B cell (primary cell): ENCODE results near the gene CEMIP2. TPM values are rescaled to one million over a fixed set of nuclear protein-coding genes. Genes with fewer than 3 reads are reported as not detected.

Experiments
- ATAC-seq: fragments of 200-7000 bp; cut with Tn5 transposase; one replicate; pipeline ENCODE4 v1.10.0; 2021; ENCODE audit warnings: low read depth, mild to moderate bottlenecking, moderate number of reproducible peaks, moderate library complexity
- CTCF ChIA-PET: fragments of 350-600 bp; sonication (Branson Sonifier 250); formaldehyde crosslinking; loops from one replicate; lab custom pipeline; 2021; ENCODE audit warnings: antibody characterized with exemption, inconsistent platforms; lab: Charles Lee
- POLR2A ChIA-PET: fragments of 350-600 bp; sonication (Branson Sonifier 250); formaldehyde crosslinking; loops from one replicate; lab custom pipeline; 2021; ENCODE audit warnings: antibody characterized with exemption; lab: Charles Lee
- DNase-seq: peaks from one replicate; pipeline ENCODE4 v3.0.0; 2013
- H2AFZ ChIP-seq: 2 replicates; pipeline ENCODE4 v1.6.1; 2012; ENCODE audit warnings: mild to moderate bottlenecking, low read depth, low read length; ENCODE audit not compliant: insufficient read depth, poor library complexity, severe bottlenecking
- H3K27ac ChIP-seq, 2 donors: 1 replicate in 1 of 2; 2 replicates in 1 of 2; pipeline ENCODE4 v1.5.1; 2012 to 2013; ENCODE audit warnings: low read length in 2 of 2, mild to moderate bottlenecking in 2 of 2, moderate library complexity in 1 of 2
- H3K27me3 ChIP-seq, 4 experiments: fragments of 200-600 bp in 1 of 4; sonication (generic) in 1 of 4; replicated peaks in 1 of 4; 1 replicate in 2 of 4; 2 replicates in 2 of 4; pipeline versions ENCODE4 v1.6.1 to v1.7.0; 2013 to 2016; ENCODE audit warnings: low read length in 3 of 4, mild to moderate bottlenecking in 2 of 4, mixed read lengths in 1 of 4, moderate library complexity in 1 of 4; ENCODE audit not compliant: insufficient read depth in 4 of 4, control insufficient read depth in 3 of 4; ENCODE audit errors: control extremely low read depth in 1 of 4
- H3K36me3 ChIP-seq, 2 experiments: replicated peaks in 1 of 2; 1 replicate in 1 of 2; 2 replicates in 1 of 2; pipeline versions ENCODE4 v1.6.1 to v1.7.1; 2013; ENCODE audit warnings: low read length in 1 of 2; ENCODE audit not compliant: insufficient read depth in 2 of 2, control insufficient read depth in 1 of 2; ENCODE audit errors: control extremely low read depth in 1 of 2, extremely low read depth in 1 of 2
- H3K4me1 ChIP-seq, 2 donors: fragments of 200-600 bp in 1 of 2; sonication (generic) in 1 of 2; 1 replicate in 1 of 2; 2 replicates in 1 of 2; pipeline versions ENCODE4 v1.5.1 to v1.6.1; 2013 to 2017; ENCODE audit warnings: low read length in 2 of 2; ENCODE audit not compliant: control insufficient read depth in 2 of 2, insufficient read depth in 2 of 2
- H3K4me2 ChIP-seq: replicated peaks from 2 replicates; pipeline ENCODE3; 2012; ENCODE audit warnings: mild to moderate bottlenecking, low read depth, low read length; ENCODE audit not compliant: poor library complexity, severe bottlenecking
- H3K4me3 ChIP-seq, 5 experiments: fragments of 200-600 bp in 1 of 5; sonication (generic) in 1 of 5; 1 replicate in 3 of 5; 2 replicates in 2 of 5; pipeline versions ENCODE4 v1.5.1 to v1.7.0; 2011 to 2016; ENCODE audit warnings: low read length in 4 of 5, mild to moderate bottlenecking in 4 of 5, low read depth in 2 of 5, control low read depth in 1 of 5, moderate library complexity in 1 of 5; ENCODE audit not compliant: insufficient read depth in 1 of 5; ENCODE audit errors: control extremely low read depth in 1 of 5, extremely low read depth in 1 of 5
- H3K79me2 ChIP-seq: fragments of 200-600 bp; sonication (generic); one replicate; pipeline ENCODE4 v1.6.0; 2016; ENCODE audit warnings: low read length; ENCODE audit not compliant: control insufficient read depth, insufficient read depth
- H3K9ac ChIP-seq: fragments of 200-600 bp; sonication (generic); 2 replicates; pipeline ENCODE4 v1.6.1; 2017; ENCODE audit warnings: mild to moderate bottlenecking, low read length, moderate library complexity
- H3K9me3 ChIP-seq, 3 donors: one replicate each; pipeline versions ENCODE4 v1.6.1 to v1.7.1; 2013; ENCODE audit warnings: low read length in 2 of 3; ENCODE audit not compliant: control insufficient read depth in 2 of 3, insufficient read depth in 1 of 3; ENCODE audit errors: control extremely low read depth in 1 of 3
- H4K20me1 ChIP-seq: 2 replicates; pipeline ENCODE4 v1.6.0; 2012; ENCODE audit warnings: mild to moderate bottlenecking, low read length; ENCODE audit not compliant: insufficient read depth, control insufficient read depth, poor library complexity, severe bottlenecking
- H3K27ac Mint-ChIP-seq: one replicate; pipeline ENCODE4 v1.8.0; 2021; ENCODE audit warnings: mixed read lengths
- H3K27me3 Mint-ChIP-seq: one replicate; pipeline ENCODE4 v1.8.0; 2021; ENCODE audit warnings: mixed read lengths
- H3K4me1 Mint-ChIP-seq: one replicate; pipeline ENCODE4 v1.8.0; 2021; ENCODE audit warnings: mixed read lengths
- H3K4me3 Mint-ChIP-seq: one replicate; pipeline ENCODE4 v1.8.0; 2021; ENCODE audit warnings: mixed read lengths
- H3K9me3 Mint-ChIP-seq: one replicate; pipeline ENCODE4 v1.8.0; 2022; ENCODE audit warnings: mixed read lengths; ENCODE audit not compliant: insufficient read depth
- EZH2 ChIP-seq: IDR thresholded peaks from 2 replicates; pipeline ENCODE4 v1.6.1; 2012; ENCODE audit warnings: borderline replicate concordance, low read depth, mild to moderate bottlenecking, moderate library complexity, low read length; ENCODE audit not compliant: insufficient read depth, poor library complexity, severe bottlenecking
- WGBS: methylation state at CpG from one replicate; pipeline ENCODE4 v1.1.5; 2013; ENCODE audit warnings: missing lambda C conversion rate; ENCODE audit not compliant: insufficient coverage; 5-methylcytosine and 5-hydroxymethylcytosine counted together
- intact Hi-C: fragments of 100-400 bp; cut with micrococcal nuclease; formaldehyde crosslinking; loops from one replicate; pipeline ENCODE4 v1.10.0; 2022
- polyA plus RNA-seq: library from polyadenylated mRNA; depleted of rRNA; stranded (reverse); fragments of >200 nt; gene quantifications from 2 replicates; pipeline ENCODE4 v1.2.3, GENCODE V29; 2012
- total RNA-seq, 2 donors: library from RNA; stranded (reverse); fragments of 120-200 nt in 1 of 2; gene quantifications; 1 replicate in 1 of 2; 2 replicates in 1 of 2; pipeline versions ENCODE4 v1.2.3 to v1.2.4, GENCODE V29; 2013 to 2022
- TF ChIP-seq, protein P1 (sequence below): fragments of 200-600 bp; IDR thresholded peaks from one replicate; pipeline ENCODE4 v1.8.0; 2022; ENCODE audit warnings: antibody characterized with exemption, mild to moderate bottlenecking

CEMIP2 gene
- total and polyA plus RNA-seq, 2 donors (not counting 1 experiment from before 2014, with no cell fraction given), result 35.4 to 90.6 TPM

- H3K27me3 Mint-ChIP-seq, result no peaks in the 10 kb centered on the region
- Histone ChIP-seq H3K4me1 (peaks cover 51 to 52% of the 10 kb centered on the region in 2 donors), H3K9ac (peak overlapping the region; percentile 76), H3K27me3 (no peaks in the 10 kb centered on the region), H2AFZ (peak overlapping the region; percentile 26), H3K4me2 (peak overlapping the region; percentile 72), H3K36me3 (no peaks in the 10 kb centered on the region), H3K9me3 (no peaks in the 10 kb centered on the region), H3K79me2 (peaks cover 78% of the 10 kb centered on the region), H3K4me3 (peak overlapping the region; percentile 73 to 94 (median 90)), H4K20me1 (peaks cover 40% of the 10 kb centered on the region), H3K27ac (peak overlapping the region; percentile 87 to 89)
- under 1% methylated on average over 27 of the region's 33 CpGs for WGBS
- H3K27ac Mint-ChIP-seq, result peak overlapping the region; percentile 92
- intact Hi-C loops, result loop anchor here (2.0 to 5.0 kb wide), 5 partner anchors 36 to 481 kb away; no protein-coding TSS in a partner anchor
- H3K4me3 Mint-ChIP-seq, result peak overlapping the region; percentile 92
- TF ChIP-seq, protein P1, sequence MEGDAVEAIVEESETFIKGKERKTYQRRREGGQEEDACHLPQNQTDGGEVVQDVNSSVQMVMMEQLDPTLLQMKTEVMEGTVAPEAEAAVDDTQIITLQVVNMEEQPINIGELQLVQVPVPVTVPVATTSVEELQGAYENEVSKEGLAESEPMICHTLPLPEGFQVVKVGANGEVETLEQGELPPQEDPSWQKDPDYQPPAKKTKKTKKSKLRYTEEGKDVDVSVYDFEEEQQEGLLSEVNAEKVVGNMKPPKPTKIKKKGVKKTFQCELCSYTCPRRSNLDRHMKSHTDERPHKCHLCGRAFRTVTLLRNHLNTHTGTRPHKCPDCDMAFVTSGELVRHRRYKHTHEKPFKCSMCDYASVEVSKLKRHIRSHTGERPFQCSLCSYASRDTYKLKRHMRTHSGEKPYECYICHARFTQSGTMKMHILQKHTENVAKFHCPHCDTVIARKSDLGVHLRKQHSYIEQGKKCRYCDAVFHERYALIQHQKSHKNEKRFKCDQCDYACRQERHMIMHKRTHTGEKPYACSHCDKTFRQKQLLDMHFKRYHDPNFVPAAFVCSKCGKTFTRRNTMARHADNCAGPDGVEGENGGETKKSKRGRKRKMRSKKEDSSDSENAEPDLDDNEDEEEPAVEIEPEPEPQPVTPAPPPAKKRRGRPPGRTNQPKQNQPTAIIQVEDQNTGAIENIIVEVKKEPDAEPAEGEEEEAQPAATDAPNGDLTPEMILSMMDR, result no peak
- TF ChIP-seq EZH2, result no peak
- peaks cover 54% of the 10 kb centered on the region for H3K4me1 Mint-ChIP-seq
- CTCF ChIA-PET, result interaction anchor here (0.9 to 5.2 kb wide), 10 partner anchors 8 to 257 kb away, joined by 3 to 37 read pairs (median 10); no protein-coding TSS in a partner anchor
- no peaks in the 10 kb centered on the region for H3K9me3 Mint-ChIP-seq
- POLR2A ChIA-PET, result interaction anchor here (1.0 to 1.6 kb wide), 4 partner anchors 15 to 598 kb away, joined by 3 to 4 read pairs (median 3); partner anchors contain the start of genes ABHD17B, C9orf85 and ZFAND5
- no peak for ATAC-seq
- DNase-seq, result no peak
These were observed 464 bp downstream of the CEMIP2 start for GRCh38 chr9:71767776-71768321.
